Measurements from ENCODE around the gene ADCY7.

DNA sequence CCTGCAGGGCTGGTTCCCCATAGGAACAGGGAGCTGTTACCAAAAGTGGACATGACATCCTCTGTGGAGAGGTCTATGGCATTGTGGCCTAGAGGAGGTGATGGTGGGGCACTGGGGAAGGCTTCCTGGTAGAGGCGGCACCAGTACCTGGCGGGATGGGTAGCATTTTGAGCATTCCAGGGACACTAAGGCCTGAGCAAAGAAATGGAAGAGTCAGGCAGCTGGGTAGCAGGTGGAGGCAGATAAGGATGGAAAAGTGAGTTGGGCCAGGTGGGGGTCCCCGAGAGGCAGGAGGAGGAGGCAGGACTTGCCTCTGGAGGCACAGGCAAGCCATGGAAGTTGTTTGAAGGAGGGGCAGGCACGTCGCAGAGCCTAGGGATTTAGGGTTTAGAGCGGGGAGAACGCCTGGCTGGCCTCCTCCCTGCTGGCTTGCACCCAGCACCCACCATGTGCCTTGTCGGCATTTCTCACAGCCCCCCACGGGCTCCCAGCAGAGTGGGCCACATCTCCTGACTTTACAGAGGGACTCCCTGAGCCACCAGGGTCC is 5.1 kb upstream of the ADCY7 start:
- TF ChIP-seq, protein P1, sequence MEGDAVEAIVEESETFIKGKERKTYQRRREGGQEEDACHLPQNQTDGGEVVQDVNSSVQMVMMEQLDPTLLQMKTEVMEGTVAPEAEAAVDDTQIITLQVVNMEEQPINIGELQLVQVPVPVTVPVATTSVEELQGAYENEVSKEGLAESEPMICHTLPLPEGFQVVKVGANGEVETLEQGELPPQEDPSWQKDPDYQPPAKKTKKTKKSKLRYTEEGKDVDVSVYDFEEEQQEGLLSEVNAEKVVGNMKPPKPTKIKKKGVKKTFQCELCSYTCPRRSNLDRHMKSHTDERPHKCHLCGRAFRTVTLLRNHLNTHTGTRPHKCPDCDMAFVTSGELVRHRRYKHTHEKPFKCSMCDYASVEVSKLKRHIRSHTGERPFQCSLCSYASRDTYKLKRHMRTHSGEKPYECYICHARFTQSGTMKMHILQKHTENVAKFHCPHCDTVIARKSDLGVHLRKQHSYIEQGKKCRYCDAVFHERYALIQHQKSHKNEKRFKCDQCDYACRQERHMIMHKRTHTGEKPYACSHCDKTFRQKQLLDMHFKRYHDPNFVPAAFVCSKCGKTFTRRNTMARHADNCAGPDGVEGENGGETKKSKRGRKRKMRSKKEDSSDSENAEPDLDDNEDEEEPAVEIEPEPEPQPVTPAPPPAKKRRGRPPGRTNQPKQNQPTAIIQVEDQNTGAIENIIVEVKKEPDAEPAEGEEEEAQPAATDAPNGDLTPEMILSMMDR (IDR thresholded peaks at IDR 0.05), result no peak
- no peak for TF ChIP-seq POLR2A (IDR thresholded peaks at IDR 0.05)
